ENCODE results near the gene PLA2G2F.
A peak's percentile ranks its signal among the peaks of the same experiment; 100 is the strongest.
"Not testable (repeated sequence)": the region's sequence is repeated elsewhere in the genome, so short reads cannot be mapped to it uniquely, and the experiment has no call there.

The PLA2G2F gene

DNA sequence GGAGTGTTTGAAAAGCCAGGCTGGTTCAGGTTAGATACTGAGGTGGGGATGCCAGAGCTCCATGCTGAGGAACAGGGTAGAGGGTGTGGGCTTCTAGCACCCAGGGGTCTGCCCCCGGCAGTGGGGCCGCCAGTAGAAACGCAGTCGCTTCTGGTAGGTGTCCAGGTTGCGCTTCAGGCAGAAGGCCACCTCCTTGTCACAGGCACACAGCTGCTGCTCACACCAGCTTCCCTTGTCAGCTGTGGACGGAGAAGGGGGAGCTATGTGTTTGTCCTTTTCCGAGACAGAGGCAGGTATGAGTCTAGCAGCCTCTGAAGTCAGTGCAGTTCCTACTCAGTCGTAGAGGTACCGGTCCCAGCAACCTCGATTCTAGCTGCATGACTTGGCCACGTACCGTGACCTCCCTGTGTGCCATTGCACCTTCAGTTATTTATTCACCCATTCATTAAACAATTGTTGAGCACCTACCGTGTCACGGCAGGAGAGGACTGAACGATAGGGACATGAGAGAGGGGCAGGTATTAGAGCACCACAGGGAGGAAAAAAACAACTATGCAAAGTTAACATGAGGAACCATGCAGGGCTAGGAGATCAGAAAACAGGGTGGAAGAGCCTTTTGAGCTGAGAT, 25.0 kb upstream of the PLA2G2F start:
- DNase-seq (ENCODE audit: low read depth) = no peak

- no peak for DNase-seq (ENCODE audit: low read depth)
Measured at GRCh38 chr1:20115479-20115878, 23.6 kb upstream of the PLA2G2F start.

GRCh38 chr1:20115916-20116315, 23.2 kb upstream of the PLA2G2F start:
- no peak for DNase-seq (ENCODE audit: low read depth)

GRCh38 chr1:20117236-20117635, 21.9 kb upstream of the PLA2G2F start:
- DNase-seq (ENCODE audit: low read depth) = no peak

- DNase-seq (ENCODE audit: low read depth) = no peak
Measured at GRCh38 chr1:20119347-20119746, 19.8 kb upstream of the PLA2G2F start, which contains the start of gene PLA2G2D. Gene PLA2G2D, minus strand, starts transcription at chr1:20119536. Its CDS starts 38 bp downstream, at chr1:20119498.

GRCh38 chr1:20120796-20121195, 18.3 kb upstream of the PLA2G2F start:
- no peak for DNase-seq (ENCODE audit: low read depth)

DNA sequence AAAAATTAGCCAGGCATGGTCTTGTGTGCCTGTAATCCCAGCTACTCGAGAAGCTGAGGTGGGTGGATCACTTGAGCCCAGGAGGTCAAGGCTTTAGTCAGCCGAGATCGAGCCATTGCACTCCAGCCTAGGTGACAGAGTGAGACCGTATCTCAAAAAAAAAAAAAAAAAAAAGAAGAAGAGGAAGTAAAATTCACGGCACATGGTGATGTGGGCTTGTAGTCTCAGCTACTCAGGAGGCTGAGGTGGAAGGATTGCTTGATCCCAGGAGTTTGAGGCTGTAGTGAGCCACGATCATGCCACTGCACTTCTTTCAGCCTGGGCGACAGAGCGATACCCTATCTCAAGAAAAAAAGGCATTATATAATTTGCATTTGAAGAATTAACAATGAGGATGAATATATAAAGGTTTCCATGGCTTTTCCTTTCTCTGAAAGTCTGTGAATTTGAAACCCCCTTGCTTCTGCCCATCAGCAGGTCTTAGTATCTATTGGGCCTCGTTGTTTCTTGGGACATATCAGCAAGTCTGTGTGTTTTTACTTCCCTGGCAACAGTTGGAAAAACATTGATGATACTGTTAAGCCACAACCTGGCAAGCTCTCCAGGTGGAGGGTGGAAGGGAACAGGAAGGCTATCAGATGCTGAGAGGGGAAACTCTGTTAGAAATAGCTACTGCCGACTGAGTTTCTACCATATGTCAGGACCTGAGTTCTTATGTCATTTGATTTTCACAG, 15.2 kb upstream of the PLA2G2F start:
- DNase-seq (ENCODE audit: low read depth) = no peak

DNA sequence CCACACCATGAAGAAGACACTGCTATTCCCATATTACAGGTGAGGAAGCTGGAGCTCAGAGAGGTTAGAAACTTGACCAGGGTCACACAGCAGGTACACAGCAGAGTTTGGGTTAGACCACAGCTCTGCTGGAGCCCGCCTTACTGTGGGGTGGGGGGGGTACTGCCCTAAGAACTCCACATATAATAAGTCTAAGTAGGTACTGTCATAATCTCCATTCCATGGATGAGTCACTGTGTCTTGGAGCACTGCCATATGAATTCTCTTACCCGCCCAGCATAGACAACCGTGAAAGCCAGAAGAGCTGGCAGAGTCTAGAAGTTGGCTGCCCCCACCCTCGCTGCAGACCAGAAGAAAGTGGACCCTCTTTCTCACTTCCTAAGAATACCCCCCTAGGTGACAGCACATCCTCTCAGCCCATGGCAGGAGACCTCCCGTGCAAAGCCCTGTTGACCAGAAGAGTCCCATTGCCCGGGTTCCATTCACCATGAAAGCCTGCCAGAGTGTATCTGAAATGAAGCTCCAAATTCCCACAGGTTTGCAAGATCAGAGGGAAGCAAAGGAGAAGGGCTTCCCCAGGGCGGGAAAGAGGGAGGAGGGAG, 14.6 kb upstream of the PLA2G2F start:
- DNase-seq (ENCODE audit: low read depth) = peak; percentile 72

DNA sequence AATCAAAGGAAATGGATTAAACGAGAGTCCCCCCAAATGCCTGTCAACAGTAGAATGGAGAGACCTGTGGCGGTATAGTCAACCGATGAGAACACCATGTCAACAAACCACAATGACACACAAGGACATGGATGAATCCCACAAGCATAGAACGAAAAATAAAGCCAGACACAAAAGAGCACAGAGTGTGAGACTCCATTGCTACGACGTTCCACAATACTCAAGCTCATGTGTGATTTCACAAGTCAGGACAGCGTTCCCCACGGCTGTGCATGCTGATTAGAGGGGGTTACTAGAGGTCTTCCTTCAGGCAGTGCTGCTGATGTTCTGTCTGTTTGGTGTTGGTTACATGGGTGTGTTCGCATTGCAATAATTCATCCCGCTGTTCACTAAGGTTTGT, 14.0 kb upstream of the PLA2G2F start:
- no peak for DNase-seq (ENCODE audit: low read depth)

- no peak for DNase-seq (ENCODE audit: low read depth)
Measured at GRCh38 chr1:20126041-20126805, 12.9 kb upstream of the PLA2G2F start.

- no peak for DNase-seq (ENCODE audit: low read depth)
Measured at GRCh38 chr1:20126806-20127440, 12.2 kb upstream of the PLA2G2F start.

DNA sequence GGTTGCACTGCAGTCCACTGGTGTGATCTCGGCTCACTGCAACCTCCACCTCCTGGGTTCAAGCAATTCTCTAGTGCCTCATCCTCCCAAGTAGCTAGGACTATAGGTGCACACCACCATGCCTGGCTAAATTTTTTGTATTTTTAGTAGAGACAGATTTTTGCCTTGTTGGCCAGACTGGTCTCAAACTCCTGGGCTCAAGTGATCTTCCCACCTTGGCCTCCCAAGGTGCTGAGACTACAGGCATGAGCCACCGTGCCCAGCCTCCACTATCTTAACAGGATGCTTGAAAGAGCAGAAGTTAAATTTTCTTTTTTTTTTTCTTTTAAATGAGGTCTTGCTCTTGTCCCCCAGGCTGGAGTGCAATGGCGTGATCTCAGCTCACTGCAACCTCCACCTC, 8.6 kb upstream of the PLA2G2F start:
- DNase-seq (ENCODE audit: low read depth) = not testable (repeated sequence)

GRCh38 chr1:20134995-20135394, 4.1 kb upstream of the PLA2G2F start:
- DNase-seq (ENCODE audit: low read depth) = no peak

GRCh38 chr1:20136249-20136648, 2.9 kb upstream of the PLA2G2F start:
- no peak for DNase-seq (ENCODE audit: low read depth)

GRCh38 chr1:20137055-20137454, 2.1 kb upstream of the PLA2G2F start:
- DNase-seq (ENCODE audit: low read depth) = no peak

DNA sequence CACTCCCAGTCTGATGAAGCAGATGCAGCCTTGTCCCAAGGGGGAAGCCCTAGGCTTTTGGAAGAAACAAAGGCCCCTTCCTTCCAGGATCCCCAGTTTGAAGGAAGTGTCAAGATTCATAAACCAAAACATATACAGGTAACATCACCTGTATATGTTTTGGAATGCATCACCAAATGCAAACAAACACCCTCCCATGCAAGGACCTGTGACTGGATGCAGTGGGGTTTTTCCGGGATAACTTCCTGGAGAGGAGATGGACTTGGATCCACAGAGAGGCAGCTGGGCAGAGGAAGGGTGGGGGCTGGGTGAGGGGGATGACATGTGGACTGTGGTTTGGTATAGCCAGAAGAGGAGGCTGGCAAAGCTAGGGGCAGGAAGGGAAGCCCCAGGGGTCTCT, 1.5 kb upstream of the PLA2G2F start:
- DNase-seq (ENCODE audit: low read depth) = no peak

- no peak for DNase-seq (ENCODE audit: low read depth)
Measured at GRCh38 chr1:20138346-20138745, 777 bp upstream of the PLA2G2F start.

- no peak for DNase-seq (ENCODE audit: low read depth)
Measured at GRCh38 chr1:20139776-20140612, 871 bp downstream of the PLA2G2F start.

- DNase-seq (ENCODE audit: low read depth) = no peak
Measured at GRCh38 chr1:20141001-20141400, 1.9 kb downstream of the PLA2G2F start.

GRCh38 chr1:20141466-20141865, 2.3 kb downstream of the PLA2G2F start:
- no peak for DNase-seq (ENCODE audit: low read depth)

All from ELR (cell line).